ENCODE data around the gene ARHGAP24. TPM values are rescaled to one million over a fixed set of nuclear protein-coding genes. Genes with fewer than 3 reads are reported as not detected.
"Not testable (repeated sequence)": the region's sequence is repeated elsewhere in the genome, so short reads cannot be mapped to it uniquely, and the experiment has no call there.

ARHGAP24 gene
- total and polyA plus RNA-seq, 4 donors, result 1.8 to 15.2 (median 3.3) TPM

GRCh38 chr4:85842540-85842939, 367.6 kb downstream of the ARHGAP24 start:
- Histone ChIP-seq H3K4me3 (ENCODE audit: low read depth in 1 of 3, low read length in 3 of 3) (no peak overlapping the region), H3K9me3 (ENCODE audit: control insufficient read depth in 4 of 4, low read length in 3 of 4) (no peaks in the 10 kb centered on the region), H3K9ac (ENCODE audit: low read depth in 1 of 2, low read length in 2 of 2) (no peak overlapping the region), H3K27ac (ENCODE audit: low read depth in 1 of 2, low read length in 2 of 2) (no peak overlapping the region), H3K4me1 (ENCODE audit: control insufficient read depth in 4 of 4, insufficient read depth in 4 of 4, low read length in 3 of 4) (no peaks in the 10 kb centered on the region), H3K36me3 (ENCODE audit: control insufficient read depth in 4 of 4, insufficient read depth in 3 of 4, low read depth in 1 of 4, low read length in 3 of 4) (no peaks in the 10 kb centered on the region), H3K27me3 (ENCODE audit: control insufficient read depth in 4 of 4, insufficient read depth in 4 of 4, low read length in 3 of 4) (no peaks in the 10 kb centered on the region)
- WGBS, result 64% methylated on average over 7 of the region's 7 CpGs
- no peak for TF ChIP-seq JUND (IDR thresholded peaks at IDR 0.05)
- no peak for DNase-seq (ENCODE audit: low spot score)

DNA sequence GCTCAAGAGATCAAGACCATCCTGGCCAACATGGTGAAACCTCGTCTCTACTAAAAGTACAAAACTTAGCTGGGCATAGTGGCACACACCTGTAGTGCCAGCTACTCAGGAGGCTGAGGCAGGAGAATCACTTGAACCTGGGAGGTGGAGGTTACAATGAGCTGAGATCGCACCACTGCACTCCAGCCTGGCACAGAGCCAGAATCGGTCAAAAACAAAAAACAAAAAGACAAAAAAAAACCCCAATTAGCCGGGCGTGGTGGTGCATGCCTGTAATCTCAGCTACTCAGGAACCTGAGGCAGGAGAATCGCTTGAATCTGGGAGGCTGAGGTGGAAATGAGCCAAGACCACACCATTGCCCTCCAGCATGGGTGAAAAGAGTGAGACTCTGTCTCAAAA, 378.8 kb downstream of the ARHGAP24 start:
- not testable (repeated sequence) for H3K36me3 ChIP-seq (ENCODE audit: control insufficient read depth in 4 of 4, insufficient read depth in 3 of 4, low read depth in 1 of 4, low read length in 3 of 4); H3K9me3 ChIP-seq (ENCODE audit: control insufficient read depth in 4 of 4, low read length in 3 of 4); H3K4me3 ChIP-seq (ENCODE audit: low read depth in 1 of 3, low read length in 3 of 3); H3K4me1 ChIP-seq (ENCODE audit: control insufficient read depth in 4 of 4, insufficient read depth in 4 of 4, low read length in 3 of 4); H3K27me3 ChIP-seq (ENCODE audit: control insufficient read depth in 4 of 4, insufficient read depth in 4 of 4, low read length in 3 of 4); H3K27ac ChIP-seq (ENCODE audit: low read depth in 1 of 2, low read length in 2 of 2); H3K9ac ChIP-seq (ENCODE audit: low read depth in 1 of 2, low read length in 2 of 2); DNase-seq (ENCODE audit: low spot score)
- 93% methylated on average over 6 of the region's 6 CpGs for WGBS

DNA sequence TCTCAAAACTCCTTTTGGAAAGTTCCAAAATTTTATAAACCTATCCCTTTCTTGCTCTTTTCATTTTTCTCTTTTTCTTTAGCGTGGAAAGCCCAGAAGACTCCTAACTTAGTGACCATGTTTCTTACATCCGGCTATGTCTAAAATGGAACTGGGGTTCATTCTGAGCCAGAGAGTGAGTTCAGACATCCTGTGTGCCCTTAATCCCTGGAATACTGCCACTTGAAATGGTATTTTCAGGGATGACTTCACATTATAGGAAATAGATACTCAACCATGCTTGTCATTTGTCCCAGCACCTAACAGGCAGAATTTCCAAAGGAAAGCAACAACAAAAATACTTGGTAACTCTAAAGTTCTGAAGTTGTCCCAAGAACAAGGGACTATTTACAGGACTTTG, 379.6 kb downstream of the ARHGAP24 start:
- H3K27me3 ChIP-seq (ENCODE audit: control insufficient read depth in 4 of 4, insufficient read depth in 4 of 4, low read length in 3 of 4), result no peaks in the 10 kb centered on the region
- no peak overlapping the region for H3K9ac ChIP-seq (ENCODE audit: low read depth in 1 of 2, low read length in 2 of 2)
- TF ChIP-seq YY1 (IDR thresholded peaks at IDR 0.05) (no peak), FOXA1 (IDR thresholded peaks at IDR 0.05) (no peak), SP1 (IDR thresholded peaks at IDR 0.05) (no peak), HNF4A (conservative IDR thresholded peaks at IDR 0.05) (no peak), MAX (IDR thresholded peaks at IDR 0.05) (no peak), FOXA2 (IDR thresholded peaks at IDR 0.05) (no peak), NR2F2 (IDR thresholded peaks at IDR 0.05) (no peak), RAD21 (IDR thresholded peaks at IDR 0.05) (no peak), ATF3 (IDR thresholded peaks at IDR 0.05) (no peak), GABPA (IDR thresholded peaks at IDR 0.05 in 1 of 2, conservative IDR thresholded peaks at IDR 0.05 in 1 of 2) (no peak), RXRA (IDR thresholded peaks at IDR 0.05) (no peak), EGR1 (IDR thresholded peaks at IDR 0.05; ENCODE audit: low read depth in 2 of 2) (no peak), HNF4G (IDR thresholded peaks at IDR 0.05) (no peak), TAF1 (conservative IDR thresholded peaks at IDR 0.05) (no peak), JUND (IDR thresholded peaks at IDR 0.05) (no peak)
- TF ChIP-seq, protein P1, sequence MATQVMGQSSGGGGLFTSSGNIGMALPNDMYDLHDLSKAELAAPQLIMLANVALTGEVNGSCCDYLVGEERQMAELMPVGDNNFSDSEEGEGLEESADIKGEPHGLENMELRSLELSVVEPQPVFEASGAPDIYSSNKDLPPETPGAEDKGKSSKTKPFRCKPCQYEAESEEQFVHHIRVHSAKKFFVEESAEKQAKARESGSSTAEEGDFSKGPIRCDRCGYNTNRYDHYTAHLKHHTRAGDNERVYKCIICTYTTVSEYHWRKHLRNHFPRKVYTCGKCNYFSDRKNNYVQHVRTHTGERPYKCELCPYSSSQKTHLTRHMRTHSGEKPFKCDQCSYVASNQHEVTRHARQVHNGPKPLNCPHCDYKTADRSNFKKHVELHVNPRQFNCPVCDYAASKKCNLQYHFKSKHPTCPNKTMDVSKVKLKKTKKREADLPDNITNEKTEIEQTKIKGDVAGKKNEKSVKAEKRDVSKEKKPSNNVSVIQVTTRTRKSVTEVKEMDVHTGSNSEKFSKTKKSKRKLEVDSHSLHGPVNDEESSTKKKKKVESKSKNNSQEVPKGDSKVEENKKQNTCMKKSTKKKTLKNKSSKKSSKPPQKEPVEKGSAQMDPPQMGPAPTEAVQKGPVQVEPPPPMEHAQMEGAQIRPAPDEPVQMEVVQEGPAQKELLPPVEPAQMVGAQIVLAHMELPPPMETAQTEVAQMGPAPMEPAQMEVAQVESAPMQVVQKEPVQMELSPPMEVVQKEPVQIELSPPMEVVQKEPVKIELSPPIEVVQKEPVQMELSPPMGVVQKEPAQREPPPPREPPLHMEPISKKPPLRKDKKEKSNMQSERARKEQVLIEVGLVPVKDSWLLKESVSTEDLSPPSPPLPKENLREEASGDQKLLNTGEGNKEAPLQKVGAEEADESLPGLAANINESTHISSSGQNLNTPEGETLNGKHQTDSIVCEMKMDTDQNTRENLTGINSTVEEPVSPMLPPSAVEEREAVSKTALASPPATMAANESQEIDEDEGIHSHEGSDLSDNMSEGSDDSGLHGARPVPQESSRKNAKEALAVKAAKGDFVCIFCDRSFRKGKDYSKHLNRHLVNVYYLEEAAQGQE (IDR thresholded peaks at IDR 0.05), result no peak
- TF ChIP-seq, protein P2, sequence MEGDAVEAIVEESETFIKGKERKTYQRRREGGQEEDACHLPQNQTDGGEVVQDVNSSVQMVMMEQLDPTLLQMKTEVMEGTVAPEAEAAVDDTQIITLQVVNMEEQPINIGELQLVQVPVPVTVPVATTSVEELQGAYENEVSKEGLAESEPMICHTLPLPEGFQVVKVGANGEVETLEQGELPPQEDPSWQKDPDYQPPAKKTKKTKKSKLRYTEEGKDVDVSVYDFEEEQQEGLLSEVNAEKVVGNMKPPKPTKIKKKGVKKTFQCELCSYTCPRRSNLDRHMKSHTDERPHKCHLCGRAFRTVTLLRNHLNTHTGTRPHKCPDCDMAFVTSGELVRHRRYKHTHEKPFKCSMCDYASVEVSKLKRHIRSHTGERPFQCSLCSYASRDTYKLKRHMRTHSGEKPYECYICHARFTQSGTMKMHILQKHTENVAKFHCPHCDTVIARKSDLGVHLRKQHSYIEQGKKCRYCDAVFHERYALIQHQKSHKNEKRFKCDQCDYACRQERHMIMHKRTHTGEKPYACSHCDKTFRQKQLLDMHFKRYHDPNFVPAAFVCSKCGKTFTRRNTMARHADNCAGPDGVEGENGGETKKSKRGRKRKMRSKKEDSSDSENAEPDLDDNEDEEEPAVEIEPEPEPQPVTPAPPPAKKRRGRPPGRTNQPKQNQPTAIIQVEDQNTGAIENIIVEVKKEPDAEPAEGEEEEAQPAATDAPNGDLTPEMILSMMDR (IDR thresholded peaks at IDR 0.05; ENCODE audit: low read depth, low read length, missing input control), result no peak
- TF ChIP-seq, protein P3, sequence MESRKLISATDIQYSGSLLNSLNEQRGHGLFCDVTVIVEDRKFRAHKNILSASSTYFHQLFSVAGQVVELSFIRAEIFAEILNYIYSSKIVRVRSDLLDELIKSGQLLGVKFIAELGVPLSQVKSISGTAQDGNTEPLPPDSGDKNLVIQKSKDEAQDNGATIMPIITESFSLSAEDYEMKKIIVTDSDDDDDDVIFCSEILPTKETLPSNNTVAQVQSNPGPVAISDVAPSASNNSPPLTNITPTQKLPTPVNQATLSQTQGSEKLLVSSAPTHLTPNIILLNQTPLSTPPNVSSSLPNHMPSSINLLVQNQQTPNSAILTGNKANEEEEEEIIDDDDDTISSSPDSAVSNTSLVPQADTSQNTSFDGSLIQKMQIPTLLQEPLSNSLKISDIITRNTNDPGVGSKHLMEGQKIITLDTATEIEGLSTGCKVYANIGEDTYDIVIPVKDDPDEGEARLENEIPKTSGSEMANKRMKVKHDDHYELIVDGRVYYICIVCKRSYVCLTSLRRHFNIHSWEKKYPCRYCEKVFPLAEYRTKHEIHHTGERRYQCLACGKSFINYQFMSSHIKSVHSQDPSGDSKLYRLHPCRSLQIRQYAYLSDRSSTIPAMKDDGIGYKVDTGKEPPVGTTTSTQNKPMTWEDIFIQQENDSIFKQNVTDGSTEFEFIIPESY (IDR thresholded peaks at IDR 0.05), result no peak
- no peak overlapping the region for H3K27ac ChIP-seq (ENCODE audit: low read depth in 1 of 2, low read length in 2 of 2)
- no peak for DNase-seq (ENCODE audit: low spot score)
- no peaks in the 10 kb centered on the region for H3K36me3 ChIP-seq (ENCODE audit: control insufficient read depth in 4 of 4, insufficient read depth in 3 of 4, low read depth in 1 of 4, low read length in 3 of 4)
- no peaks in the 10 kb centered on the region for H3K4me1 ChIP-seq (ENCODE audit: control insufficient read depth in 4 of 4, insufficient read depth in 4 of 4, low read length in 3 of 4)
- no peaks in the 10 kb centered on the region for H3K9me3 ChIP-seq (ENCODE audit: control insufficient read depth in 4 of 4, low read length in 3 of 4)
- no peak overlapping the region for H3K4me3 ChIP-seq (ENCODE audit: low read depth in 1 of 3, low read length in 3 of 3)
- 87% methylated on average over 2 of the region's 2 CpGs for WGBS

Measured in liver (tissue), 9 donors.